Skin of body (tissue), 2 donors: Measurements from ENCODE around the gene DNAJC5. TPM values are rescaled to one million over a fixed set of nuclear protein-coding genes. Genes with fewer than 3 reads are reported as not detected.
"Not testable (repeated sequence)": the region's sequence is repeated elsewhere in the genome, so short reads cannot be mapped to it uniquely, and the experiment has no call there.

Experiments
- DNase-seq: peaks from one replicate; lab custom pipeline; 2025; lab: John Stamatoyannopoulos, UW
- total RNA-seq: library from RNA; depleted of rRNA; stranded (reverse); fragments of >200 nt; gene quantifications from one replicate; pipeline ENCODE4 v1.2.3, GENCODE V29; 2014

The DNAJC5 gene, protein sequence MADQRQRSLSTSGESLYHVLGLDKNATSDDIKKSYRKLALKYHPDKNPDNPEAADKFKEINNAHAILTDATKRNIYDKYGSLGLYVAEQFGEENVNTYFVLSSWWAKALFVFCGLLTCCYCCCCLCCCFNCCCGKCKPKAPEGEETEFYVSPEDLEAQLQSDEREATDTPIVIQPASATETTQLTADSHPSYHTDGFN
- 20.9 TPM for total RNA-seq

DNA sequence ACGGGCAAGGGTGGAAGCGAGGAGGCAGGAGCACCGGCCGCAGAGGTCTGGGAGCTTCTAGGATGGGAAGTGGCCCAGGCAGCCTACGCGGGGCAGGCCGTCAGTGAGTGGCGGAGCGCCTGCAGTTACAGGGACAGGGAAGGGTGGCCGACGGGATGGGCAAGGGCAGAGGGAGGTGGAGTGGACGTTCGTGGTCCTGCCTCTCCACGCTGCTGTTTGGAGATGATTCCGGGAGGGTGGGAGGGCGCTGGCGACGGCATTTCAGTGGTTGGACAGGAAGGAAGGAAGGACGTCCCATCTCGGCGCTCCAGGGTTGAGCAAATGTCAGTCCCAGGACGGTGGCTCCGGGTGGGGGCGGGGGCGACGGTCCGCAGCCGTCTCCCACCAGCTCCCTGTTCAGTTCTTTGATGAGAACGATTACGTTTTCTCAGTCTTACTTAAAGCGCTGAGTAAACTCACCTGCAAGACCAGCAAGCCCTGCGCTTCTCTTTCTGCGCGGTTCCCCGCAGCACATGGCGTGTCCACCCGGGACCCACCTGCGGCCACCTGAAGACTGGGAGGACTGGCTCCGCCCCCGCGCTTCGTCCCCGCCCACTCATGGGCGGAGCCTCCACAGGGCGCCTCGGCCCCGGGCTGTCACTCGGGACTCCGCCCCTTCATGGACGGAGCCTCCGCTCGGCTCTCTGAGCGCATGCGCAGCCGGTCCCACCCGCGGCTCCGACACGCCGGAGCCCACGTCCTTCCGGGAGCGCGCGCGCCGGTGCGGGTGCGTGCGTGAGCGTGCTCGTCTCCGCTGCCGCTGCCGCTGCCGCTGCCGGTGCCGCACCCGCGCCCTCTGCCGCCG, at the start of gene DNAJC5:
DNAJC5 (plus strand) TSS at position 769 of the 844 bp plus-strand sequence. CDS start 33,220 bp downstream, outside the sequence.
- peak; percentile 88 for DNase-seq

DNA sequence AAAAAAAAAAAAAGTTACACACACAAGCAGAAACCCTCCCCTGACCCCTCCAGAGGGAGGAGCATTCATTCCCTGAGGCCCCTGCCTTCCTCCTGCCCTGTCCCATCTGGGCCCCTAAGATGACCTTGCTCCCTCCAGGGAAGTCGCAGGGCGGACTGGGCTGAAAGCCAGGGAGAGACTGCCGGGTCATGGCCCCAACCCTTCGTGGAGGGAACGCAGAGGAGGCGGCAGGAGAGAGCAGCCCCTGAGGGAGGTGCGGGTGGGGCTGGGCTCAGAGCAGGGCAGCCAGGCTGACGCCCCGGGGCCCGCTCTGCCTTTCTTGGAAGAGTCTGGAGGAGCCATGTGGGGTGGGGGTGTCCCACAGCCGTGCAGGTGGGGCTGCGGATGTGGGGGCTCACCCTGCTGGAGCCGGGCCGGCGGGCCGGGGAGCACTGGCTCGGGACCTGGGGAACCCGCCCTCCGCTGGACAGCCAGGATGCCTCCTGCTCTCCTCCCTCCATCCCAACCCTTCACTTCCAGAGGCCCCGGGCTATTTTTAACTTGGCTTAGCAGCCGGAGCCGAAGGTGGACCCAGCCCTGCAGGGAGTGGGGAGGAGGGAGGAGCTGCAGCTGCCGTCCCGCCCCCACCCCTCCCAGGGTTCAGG, 48.7 kb upstream of the DNAJC5 start:
- peak; percentile 18 for DNase-seq

DNA sequence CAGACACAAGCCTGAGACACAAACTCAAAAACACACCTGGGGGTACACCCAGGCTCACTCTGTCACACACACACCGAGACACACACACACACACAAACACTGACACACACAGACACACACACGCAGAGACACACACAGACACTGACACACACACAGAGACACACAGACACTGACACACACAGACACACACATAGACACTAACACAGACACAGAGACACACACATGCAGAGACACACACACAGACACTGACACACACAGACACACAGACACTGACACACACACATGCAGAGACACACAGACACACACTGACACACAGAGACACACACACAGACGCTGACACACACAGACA, 48.1 kb upstream of the DNAJC5 start:
- no peak for DNase-seq

DNA sequence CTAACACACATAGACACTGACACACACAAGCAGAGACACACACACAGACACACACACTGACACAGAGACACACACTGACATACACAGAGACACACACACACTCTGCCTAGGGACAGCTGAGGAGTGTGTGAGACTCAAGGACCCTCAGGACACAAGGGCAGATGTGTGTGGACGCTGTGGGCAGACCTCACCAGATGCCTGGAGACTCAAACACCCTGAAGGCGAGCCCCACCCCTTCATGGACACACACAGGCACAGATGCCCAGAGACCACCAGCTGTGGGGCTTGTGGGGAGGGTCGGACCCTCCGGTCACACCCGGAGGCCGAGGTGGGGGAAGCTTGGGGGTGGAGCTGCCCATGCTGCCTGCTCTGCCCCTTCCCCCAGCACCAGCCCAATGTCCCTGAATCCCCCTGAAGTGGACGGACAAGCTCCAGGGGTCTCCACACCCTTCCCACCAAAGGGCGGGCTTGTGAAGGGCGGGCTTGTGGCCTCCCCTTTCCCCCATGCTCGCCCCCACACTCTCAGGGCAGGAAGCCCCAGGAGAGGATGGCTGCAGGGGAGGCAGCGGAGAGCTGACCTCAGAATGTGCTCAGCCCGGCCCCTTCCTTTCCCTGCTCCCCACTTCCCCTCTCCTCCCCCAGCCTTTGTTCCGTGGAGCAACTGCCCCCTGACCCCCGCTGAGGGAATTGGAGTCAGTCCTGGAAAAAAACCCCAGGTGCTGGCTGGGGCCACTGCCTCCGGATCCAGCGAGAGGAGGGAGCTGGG, 47.5 kb upstream of the DNAJC5 start:
- DNase-seq, result peak; percentile 18

DNA sequence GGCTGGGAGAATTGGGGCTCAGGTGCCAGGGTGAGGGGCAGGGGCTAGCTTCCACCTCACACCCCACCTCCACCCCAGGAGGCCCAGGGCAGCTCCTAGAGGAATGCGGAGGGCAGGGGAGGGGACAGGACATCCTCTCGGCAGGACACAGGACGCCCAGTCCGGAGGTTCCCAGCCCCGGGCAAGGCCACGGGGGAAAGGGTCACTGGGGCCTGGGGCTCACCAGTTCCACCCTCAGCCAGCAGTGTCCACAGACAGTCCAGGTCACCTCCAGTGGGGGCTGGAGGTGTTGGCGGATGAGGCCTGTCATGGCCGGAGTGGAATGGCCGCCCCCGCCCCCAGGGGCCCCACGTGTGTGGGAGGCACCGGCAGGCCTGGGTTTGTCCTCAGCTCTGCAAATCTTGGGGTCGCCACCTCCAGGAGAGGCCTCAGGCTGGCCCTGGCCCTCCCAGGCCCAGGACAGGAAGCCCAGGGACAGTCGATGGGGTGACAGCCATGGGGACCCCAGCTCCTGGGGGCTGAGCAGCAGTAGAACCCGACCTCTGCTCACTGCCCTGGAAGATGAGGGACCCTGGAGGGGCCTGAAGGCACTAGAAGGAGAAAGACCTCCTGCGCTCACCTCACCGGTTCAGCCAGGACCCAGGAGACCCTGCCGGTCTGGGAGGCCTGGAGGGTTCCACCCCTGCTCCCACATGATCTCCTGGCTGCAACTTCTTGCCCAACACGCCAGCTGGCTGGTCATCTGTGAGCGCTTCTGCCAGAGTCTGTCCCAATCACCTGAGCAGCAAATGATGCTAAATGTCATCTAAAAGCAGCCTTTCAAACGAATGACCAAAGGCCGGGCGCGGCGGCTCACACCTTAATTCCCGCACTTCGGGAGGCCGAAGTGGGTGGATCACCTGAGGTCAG, 46.7 kb upstream of the DNAJC5 start:
- DNase-seq, result no peak

DNA sequence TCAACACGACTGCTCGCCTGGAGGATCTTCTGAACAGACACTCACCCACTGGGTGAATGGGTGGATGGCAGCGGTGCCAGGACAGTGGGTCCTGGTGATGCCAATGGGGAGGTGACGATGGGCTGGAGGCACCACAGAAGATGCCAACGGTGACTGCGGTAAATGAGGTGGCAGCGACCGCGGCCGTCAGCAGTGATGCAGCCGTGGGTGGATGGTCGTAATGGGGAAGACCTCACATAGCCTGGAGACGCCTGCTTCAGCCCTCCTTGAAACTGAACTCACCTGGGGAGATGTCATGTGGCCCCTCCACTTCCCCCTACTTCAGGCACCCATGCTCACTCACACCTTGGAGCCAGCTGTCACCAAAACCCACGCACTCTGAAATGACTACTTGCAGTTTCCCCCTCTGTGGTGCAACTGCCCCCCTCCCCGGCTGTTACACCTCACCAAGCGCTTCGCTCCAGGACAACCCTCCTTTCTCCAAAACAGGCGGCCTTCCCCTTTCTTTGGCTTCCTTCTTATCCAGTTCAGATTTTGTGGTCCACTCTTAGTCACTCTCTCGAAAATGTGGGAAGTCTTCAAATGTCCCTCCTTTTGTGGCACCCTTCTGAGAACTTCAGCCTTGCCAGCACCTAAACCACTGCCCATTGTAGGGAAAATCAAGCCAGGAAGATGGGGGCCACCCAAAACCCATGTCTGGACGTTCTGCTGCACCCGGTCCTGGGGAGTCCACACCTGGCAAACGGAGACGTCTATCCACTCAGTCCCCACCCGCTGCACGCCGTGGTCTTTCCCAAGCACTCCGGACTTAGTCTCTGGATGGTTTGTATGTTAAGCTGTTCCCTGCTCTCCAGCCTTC, 44.0 kb upstream of the DNAJC5 start:
- no peak for DNase-seq

DNA sequence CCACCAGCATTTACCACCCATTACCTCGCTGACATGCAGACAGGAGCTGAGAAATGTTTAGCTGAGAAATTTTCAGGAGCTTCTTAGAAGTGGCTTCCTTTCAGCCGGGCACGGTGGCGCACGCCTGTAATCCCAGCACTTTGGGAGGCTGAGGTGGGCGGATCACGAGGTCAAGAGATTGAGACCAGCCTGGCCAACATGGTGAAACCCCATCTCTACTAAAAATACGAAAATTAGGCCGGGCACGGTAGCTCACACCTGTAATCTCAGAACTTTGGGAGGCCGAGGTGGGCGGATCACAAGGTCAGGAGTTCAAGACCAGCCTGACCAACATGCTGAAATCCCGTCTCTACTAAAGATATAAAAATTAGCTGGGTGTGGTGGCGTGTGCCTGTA, 43.4 kb upstream of the DNAJC5 start:
- not testable (repeated sequence) for DNase-seq

DNA sequence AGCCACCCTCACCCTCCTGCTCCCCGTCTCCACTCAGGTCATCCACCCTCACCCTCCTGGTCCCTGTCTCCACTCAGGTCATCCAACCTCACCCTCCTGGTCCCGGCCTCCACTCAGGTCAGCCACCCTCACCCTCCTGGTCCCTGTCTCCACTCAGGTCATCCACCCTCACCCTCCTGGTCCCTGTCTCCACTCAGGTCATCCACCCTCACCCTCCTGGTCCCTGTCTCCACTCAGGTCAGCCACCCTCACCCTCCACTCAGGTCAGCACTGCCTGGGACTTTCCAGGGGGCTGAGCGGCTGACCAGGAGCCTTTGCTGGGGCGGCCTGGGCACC, 41.2 kb upstream of the DNAJC5 start:
- not testable (repeated sequence) for DNase-seq

DNA sequence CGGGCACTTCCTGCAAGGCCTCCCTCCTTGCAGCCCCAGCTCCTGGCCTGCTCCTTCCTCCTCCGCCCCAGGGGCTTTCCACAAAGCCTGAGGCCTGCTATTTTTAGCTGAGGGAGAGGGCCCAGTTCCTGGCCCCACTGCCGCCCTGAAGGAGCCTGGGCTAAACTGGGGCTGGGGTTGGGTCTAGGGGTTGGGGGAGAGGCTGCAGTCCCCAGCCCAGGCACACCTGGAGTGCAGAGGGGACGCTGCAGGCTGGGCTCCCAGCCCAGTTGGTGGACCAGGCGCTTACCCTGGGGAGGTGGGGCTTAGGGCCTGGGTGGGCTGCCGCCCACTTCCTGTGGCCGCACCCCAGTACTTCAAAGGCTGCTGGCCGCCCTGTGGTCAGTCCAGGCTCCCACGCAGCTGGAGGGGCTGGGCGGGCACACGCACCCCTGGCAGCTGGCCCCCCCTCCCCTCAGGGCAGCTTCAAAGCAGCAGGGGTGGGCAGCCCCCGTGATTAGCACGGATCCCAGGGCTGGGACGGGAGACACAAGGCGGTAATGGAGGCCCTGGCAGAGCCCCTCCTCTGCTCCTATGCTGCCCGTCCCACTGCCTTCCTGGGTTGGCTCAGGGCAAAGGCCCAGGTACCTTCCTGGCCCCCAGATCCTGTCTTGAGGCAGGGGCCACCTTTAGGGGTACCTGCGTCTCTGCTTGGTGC, 40.7 kb upstream of the DNAJC5 start:
- DNase-seq, result no peak

DNA sequence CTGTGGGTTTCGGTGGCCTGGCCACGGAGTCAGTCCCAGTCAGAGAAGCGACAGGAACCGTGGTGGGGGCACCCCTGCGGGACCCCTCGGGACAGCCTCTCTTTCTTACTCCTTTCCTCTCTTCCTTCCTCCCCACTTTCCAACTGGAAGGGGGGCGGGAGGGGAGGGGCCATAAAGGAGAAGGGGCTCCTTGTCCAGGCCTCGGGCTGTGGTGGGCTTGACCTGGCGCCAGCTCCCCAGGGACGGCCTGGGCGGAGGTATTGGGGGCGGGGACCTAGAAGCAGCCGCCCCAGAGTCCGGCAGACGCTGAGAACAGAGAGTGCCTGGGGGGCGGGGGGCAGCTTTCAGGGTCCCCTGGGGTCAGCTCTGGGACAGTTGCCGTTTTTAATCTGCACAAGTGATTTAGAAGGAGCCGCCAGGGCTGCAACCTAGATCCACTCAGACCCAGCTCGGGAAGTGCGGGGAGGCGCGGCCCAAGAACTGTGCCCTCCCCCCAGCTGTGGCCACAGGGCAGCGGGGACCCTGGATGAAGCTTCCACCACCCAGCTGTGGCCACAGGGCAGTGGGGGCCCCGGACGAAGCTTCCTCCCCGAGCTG, 40.1 kb upstream of the DNAJC5 start:
- no peak for DNase-seq

DNA sequence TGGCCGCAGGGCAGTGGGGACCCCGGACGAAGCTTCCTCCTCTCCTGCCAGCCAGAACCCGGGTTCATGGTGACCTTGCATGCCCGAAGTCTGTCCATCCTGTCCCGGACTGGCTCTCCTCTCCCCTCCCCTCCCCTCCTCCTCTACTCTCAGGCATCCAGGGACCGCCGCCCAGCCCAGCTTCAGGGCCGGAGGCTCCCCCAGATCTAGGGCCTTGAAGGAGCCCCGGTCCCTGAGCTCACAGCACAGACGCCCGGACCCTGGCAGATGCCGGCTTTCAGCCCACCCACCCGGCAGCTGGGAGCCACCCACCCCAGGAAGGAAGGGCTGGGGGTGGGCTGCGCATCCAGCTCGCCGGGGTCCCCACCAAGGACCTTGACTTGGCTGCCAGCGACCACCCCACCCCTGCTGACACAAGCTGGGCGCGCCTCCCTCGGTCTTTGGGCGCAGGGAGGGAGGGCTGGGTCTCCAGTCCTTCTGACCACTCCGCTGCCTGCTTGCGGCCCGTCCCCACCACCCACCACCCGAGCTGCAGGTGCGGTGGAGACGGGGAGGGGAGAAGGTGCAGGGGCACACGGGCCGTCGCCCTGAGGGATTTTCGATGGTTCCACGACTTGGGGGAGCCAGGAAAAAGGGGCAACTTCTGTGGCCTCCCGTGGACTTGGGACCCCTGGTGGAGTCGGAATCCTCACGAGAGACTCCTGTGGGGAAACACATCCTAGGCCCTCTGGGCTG, 39.4 kb upstream of the DNAJC5 start:
- DNase-seq, result no peak

DNA sequence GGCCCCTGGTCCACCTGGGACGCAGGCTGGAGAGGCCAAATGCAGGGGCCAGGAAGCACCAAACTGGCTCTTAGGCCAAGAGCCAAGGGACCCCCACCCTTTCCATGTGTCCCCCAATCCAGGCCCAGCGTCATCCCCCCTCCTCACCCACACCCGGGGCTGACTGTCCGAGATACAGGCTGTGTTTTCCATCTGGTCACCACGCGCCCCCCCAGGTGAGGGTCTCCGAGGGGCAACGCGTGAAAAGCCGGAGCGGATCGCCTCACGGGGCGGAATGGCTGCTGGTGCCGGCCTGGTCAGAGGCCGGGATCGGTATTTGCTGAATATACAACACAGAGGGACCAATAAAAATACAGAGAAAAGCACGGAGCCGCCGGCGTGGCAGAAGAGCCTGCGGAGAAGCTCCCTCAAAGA, 38.8 kb upstream of the DNAJC5 start:
- DNase-seq, result no peak

DNA sequence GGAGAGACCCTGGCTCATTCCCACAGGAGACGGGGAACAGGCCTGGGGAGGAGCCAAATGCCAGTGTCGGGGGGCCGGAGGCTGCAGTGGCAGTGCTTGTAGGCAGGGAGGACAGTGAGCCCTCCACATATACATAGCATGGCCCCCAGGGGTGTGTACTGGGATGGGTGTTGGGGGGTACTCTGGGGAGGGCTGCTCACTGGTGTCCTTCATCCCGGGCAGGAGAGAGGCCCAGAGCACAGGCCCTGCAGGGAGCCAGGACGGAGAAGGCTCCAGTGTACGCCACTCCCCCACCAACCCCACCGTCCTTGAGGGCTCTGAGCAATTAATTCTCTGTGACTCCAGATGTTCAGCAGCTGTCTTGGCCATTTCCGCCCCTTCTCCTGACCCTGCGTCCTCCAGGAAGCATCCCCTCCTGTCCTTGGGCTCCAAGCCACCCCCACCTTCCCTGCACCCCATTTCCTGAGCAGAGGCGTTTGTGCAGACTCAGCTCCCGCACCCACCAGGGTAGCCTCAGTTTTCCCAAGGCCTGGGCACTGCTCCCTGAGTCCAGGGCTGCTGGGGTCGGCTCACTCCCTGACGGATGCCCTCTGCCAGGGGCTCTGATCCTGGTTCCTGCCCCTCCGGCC, 37.0 kb upstream of the DNAJC5 start:
- peak; percentile 44 for DNase-seq

DNA sequence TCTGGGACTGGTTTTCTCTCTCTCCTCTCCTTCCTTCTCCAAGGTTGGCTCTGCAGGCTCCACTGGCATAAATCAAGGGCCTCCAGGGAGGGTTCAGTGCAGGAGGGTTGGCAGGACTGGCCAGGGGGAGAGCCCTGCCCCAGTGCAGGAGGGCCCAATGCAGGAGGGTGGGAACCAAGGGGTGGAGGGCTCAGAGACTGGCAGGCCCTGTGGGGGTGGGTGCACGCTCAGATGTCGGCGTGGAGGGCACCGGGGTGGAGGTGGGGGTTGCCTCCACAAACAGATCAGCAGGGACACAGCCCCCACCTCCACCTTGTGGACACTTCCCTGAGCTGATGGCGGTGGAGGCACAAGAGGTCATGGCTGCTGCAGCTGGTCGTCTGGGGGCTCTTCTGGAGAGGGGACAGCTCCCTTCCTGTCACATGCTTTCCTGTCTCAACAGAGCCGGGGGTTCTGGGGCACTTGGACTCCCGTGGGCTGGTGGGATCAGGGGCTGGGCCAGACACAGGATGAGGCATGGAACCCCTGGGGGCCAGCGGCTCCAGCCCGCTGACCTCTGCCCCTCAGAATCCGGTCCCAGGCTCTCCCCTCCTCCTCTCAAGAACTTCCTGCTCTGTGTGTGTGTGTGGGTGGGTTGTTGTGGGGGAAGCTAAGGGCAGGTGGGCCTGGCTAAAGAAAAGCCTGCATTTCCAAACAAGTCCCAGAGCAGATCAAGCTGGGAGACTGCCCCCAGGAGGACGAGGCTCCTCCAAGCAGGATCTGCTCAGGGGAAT, 36.3 kb upstream of the DNAJC5 start:
- peak; percentile 19 for DNase-seq

DNA sequence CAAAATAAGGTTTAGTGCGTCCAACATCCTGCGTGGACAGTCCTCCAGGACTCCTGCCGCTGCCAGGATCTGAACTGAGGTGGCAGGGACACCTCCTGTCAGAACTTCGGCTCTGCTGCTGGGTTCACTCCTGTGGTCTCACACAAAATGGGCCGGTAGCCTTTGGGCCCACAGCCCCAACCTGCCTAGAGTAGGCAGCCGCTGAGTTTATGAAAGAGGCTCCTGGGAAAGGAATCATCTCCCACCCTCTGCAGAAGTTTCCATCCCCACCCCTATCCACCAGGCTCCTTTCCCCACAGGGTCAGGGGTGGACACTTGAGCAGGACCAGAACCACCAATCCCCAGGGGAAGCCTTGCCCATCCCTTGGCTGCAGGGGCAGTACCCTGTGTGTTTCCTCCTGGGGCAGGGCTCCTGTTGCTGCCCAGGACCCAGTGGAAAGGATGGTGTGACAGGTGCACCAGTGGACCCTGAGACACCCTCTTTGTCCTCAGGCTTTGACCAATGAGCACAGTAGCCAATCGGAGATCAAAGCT, 35.7 kb upstream of the DNAJC5 start:
- no peak for DNase-seq

DNA sequence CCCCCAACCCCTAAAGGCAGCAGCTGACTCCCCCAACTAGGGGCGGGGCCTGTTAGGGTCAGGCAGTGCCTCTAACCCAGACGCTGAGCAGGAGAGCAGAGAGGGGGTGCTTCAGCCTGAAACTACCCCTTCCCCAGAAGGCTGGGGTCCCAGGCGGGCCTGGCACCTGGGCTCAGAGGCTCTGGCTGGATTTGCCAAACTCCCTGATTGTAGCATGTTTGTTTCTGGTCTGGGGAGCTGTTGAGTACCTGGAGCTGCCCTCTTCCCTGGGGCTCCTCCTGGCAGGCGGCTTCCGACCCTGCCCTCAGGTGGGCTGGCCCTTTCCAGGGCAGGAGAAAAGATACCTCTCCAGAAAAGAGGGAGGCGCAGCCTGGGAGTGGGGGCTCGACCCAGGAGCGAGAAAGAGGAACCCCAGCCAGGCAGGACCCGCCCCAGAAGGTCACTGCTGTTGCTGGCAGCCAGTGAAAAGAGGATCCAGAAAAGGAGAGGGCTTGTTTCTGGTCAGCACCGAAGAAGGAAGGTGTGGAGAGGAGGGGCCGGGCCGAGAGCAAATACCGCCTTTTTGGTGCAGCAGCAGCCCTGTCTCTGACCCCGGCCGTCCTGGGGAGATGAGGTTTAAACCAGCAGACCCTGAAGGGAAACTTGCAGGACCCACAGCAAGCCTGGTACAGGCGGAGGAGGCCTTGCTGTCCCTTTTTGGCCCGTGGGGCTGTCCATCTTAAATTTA, 34.4 kb upstream of the DNAJC5 start:
- no peak for DNase-seq
